SW 1271 (cell line): Measurements from ENCODE around the gene MCTP1.

Source experiments
- DNase-seq, 2 experiments: peaks; one replicate each; lab custom pipeline; 2025; lab: John Stamatoyannopoulos, UW

The MCTP1 gene

GRCh38 chr5:94761786-94762185, 523.1 kb downstream of the MCTP1 start:
- DNase-seq: no peak

GRCh38 chr5:94761055-94761454, 523.8 kb downstream of the MCTP1 start:
- no peak for DNase-seq

GRCh38 chr5:94759961-94760360, 524.9 kb downstream of the MCTP1 start:
- DNase-seq: no peak

- no peak for DNase-seq
Observed at GRCh38 chr5:94759022-94759421, 525.9 kb downstream of the MCTP1 start.

- DNase-seq: no peak
Observed at GRCh38 chr5:94754824-94755223, 530.1 kb downstream of the MCTP1 start.

- no peak for DNase-seq
Observed at GRCh38 chr5:94751460-94751859, 533.4 kb downstream of the MCTP1 start.

GRCh38 chr5:94750681-94751080, 534.2 kb downstream of the MCTP1 start:
- no peak for DNase-seq

- DNase-seq: no peak
Observed at GRCh38 chr5:94749042-94749441, 535.9 kb downstream of the MCTP1 start.

- DNase-seq: no peak
Observed at GRCh38 chr5:94748212-94748611, 536.7 kb downstream of the MCTP1 start.

- no peak for DNase-seq
Observed at GRCh38 chr5:94747371-94747770, 537.5 kb downstream of the MCTP1 start.

GRCh38 chr5:94746731-94747124, 538.2 kb downstream of the MCTP1 start:
- no peak for DNase-seq

- DNase-seq: no peak
Observed at GRCh38 chr5:94745786-94746730, 538.8 kb downstream of the MCTP1 start.

GRCh38 chr5:94744906-94745305, 540.0 kb downstream of the MCTP1 start:
- no peak for DNase-seq

GRCh38 chr5:94742852-94743251, 542.0 kb downstream of the MCTP1 start:
- DNase-seq: no peak

- no peak for DNase-seq
Observed at GRCh38 chr5:94740286-94740685, 544.6 kb downstream of the MCTP1 start.

- no peak for DNase-seq
Observed at GRCh38 chr5:94736498-94736897, 548.4 kb downstream of the MCTP1 start.

GRCh38 chr5:94731471-94731870, 553.4 kb downstream of the MCTP1 start:
- DNase-seq: no peak

GRCh38 chr5:94725142-94725541, 559.8 kb downstream of the MCTP1 start:
- no peak for DNase-seq

- DNase-seq: no peak
Observed at GRCh38 chr5:94715768-94716167, 569.1 kb downstream of the MCTP1 start.

GRCh38 chr5:94711785-94712184, 573.1 kb downstream of the MCTP1 start:
- no peak for DNase-seq

- no peak for DNase-seq
Observed at GRCh38 chr5:94709277-94709676, 575.6 kb downstream of the MCTP1 start.

GRCh38 chr5:94707359-94707758, 577.5 kb downstream of the MCTP1 start:
- DNase-seq: peak in 1 of 2 experiments; percentile 4

GRCh38 chr5:94705427-94705826, 579.5 kb downstream of the MCTP1 start:
- DNase-seq: no peak

GRCh38 chr5:94702729-94703128, 582.2 kb downstream of the MCTP1 start:
- no peak for DNase-seq
